TTC549 (cell line): ENCODE results near the gene PCBD1.
"Not testable (repeated sequence)": the region's sequence is repeated elsewhere in the genome, so short reads cannot be mapped to it uniquely, and the experiment has no call there.

Source experiments
- FAIRE-seq: peaks from 2 replicates; lab custom pipeline; 2012; peaks lifted over from hg19 to GRCh38; lab: Jason Lieb, UNC

Gene PCBD1

GRCh38 chr10:70863470-70864160 is 24.8 kb downstream of the PCBD1 start:
- FAIRE-seq, result no peak

DNA sequence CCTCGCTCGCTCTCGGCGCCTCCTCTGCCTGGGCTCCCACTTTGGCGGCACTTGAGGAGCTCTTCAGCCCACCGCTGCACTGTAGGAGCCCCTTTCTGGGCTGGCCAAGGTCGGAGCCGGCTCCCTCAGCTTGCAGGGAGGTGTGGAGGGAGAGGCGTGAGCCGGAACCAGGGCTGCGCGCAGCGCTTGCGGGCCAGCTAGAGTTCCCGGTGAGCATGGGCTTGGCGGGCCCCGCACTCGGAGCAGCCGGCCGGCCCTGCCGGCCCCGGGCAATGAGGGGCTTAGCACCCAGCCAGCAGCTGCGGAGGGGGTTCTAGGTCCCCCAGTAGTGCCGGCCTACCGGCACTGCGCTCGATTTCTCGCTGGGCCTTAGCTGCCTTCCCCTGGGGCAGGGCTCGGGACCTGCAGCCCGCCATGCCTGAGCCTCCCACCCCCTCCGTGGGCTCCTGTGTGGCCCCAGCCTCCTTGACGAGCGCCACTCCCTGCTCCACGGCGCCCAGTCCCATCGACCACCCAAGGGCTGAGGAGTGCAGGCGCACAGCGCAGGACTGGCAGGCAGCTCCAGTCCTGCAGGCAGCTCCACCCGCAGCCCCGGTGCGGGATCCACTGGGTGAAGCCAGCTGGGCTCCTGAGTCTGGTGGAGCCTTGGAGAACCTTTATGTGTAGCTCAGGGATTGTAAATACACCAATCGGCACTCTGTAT is 26.7 kb downstream of the PCBD1 start:
- FAIRE-seq, result not testable (repeated sequence)

DNA sequence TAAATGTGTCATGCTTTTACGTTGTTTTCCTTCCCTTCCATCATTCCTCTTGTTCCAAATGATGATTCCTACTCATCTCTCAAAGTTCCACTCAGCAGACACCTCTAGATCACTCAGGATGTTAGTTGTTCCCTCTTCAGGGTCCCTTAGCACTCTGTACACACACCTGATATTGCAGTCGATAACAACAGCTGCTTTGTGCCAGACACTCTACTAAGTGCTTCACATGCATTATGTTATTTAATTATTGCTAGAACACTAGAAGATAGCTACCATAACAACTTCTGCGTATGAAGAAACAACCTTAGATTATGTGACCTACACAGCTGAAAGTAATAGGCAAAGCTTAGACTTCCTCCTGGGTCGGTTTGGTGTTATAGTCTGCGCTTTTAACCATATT is 29.6 kb downstream of the PCBD1 start:
- no peak for FAIRE-seq

- FAIRE-seq, result no peak
Measured at GRCh38 chr10:70856454-70856853, 31.9 kb downstream of the PCBD1 start.

GRCh38 chr10:70853457-70853856 is 34.9 kb downstream of the PCBD1 start:
- no peak for FAIRE-seq

- no peak for FAIRE-seq
Measured at GRCh38 chr10:70853038-70853437, 35.3 kb downstream of the PCBD1 start.

GRCh38 chr10:70851597-70852475 is 36.5 kb downstream of the PCBD1 start:
- no peak for FAIRE-seq

DNA sequence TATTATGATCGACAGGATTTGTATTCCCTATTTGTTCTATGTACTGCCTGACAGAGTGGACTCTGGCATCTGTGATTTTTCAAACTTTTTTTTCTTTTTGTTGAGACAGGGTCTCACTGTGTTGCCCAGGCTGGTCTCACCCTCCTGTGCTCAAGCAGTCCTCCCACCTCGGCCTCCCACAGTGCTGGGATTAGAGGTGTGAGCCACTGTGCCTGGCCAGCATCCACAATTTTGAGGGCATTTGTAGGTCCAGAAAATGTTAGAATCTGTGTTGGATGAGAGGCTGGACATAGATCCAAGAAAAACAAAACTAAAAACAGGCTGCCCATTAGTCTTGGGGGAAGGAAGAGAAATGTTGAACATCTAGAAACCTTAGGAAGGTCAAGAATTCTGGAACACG is 38.3 kb downstream of the PCBD1 start:
- no peak for FAIRE-seq

DNA sequence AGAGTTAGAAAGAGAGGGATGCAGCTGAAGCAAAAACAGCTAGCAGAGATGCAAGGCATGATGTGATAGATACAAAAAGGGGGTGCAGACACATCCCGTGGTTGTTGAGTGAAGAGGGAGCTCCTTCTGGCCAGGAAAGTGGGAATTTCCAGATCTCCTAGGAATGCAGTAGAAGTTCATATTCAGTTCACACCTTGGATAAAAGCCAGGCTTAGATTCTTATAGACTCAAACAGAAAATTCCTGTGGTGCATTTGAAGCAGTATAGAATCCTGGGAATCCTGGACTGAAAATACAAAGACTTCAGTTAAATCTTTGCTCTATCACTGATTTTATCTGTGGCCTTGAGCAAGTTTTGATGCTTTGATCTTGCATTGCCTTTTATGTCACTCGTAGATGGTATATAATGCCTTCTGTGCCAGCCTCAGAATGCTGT is 38.8 kb downstream of the PCBD1 start:
- FAIRE-seq, result no peak

DNA sequence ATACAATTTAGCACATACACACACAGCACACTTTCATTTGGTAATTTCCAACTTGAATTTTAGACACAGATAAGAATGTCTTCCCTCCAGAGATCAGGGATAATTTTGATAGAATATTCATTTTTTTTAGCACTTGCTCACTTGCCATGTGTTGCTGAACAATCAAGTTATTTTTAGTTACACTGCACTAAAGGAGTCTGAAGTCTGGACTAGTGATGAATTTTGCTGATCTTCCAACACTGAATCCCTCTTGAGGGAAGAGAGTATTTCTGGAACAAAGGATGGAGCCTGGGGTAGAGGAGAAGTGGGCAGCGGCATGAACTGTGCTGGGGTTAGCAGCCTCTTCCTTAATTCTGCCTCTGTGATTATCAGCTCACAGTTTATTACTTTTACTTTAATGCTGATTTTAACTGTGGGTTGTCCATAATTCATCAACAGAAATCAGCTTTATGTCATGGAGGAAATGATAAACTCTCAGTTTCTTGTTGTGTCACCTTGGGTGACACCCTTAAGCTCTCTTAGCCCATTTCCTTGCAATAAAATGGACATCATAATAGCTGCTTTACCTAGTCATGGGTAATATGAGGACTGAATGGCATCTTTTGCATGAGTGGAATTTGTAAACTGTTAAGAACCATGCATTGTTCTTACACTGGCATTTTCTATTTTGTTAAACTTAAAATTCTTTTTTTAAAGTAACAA is 40.6 kb downstream of the PCBD1 start:
- no peak for FAIRE-seq

GRCh38 chr10:70846795-70847194 is 41.6 kb downstream of the PCBD1 start:
- no peak for FAIRE-seq

DNA sequence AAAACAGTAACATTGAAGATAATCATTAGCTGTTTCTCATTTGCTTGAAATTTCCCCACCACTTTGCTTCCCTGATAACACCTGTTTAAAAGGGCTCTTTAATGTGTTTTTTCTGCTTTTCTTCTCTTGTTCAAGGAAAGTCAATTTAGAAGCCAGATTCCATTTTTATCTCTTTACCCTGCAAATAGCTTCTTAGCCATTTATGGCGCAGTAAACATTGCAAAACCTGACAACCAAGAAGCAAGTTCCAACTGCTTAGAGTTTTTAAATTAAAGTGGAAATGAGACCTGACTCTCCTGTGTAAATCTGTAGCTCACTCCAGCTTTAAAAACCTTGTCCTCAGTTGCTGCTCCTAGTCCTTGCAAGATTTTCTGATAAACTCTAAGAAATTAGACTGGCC is 42.5 kb downstream of the PCBD1 start:
- FAIRE-seq, result no peak

DNA sequence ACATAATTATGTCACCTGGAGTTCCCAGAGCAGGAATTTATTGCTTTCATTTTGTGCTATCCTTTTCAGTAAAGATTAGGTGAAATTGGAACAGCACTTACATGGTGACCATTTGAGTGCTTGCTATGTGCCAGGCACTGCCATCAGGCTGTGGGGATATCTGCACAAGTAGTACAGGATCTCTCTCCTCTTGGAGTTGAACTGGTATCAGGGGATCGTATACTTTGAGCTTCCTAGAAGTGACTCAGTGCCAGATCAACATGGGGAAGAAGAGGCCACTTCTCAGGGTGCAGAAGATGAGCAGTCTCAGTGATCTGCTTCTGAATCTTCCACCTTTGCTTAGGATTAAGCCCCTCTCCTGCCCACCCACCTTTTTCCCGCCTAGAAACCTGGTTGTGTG is 43.1 kb downstream of the PCBD1 start:
- FAIRE-seq, result no peak

DNA sequence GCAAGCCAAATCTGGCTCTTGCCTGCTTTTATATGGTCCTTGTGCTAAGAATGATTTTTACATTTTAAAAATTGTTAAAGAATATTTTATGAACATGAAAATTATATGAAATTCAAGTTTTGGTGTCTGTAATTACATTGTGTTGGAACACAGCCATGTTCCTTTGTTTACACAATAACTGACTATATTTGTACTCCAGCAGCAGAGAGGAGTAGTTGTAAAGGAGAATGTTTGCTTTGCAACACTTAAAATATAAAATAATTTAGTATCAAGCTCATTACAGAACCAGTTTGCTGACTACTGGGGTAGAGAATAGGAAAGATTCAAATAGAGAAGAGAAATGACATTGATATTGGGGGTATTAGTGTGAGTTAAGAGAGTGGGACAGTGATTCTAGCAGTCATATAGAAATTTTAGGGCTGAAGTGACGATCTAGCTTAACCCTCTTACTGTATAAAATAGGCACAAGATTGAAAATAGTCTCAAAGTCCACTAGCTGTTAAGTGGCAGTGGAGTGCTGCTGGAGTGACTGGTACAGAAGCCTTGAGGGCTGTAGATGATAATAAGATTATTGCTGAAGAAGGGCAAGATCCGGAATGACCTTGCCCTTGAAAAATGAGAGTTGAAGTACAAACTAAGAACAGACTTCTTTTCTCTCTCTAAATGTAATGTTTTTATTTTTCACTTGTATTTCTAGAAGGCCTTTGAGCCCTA is 44.4 kb downstream of the PCBD1 start:
- no peak for FAIRE-seq

DNA sequence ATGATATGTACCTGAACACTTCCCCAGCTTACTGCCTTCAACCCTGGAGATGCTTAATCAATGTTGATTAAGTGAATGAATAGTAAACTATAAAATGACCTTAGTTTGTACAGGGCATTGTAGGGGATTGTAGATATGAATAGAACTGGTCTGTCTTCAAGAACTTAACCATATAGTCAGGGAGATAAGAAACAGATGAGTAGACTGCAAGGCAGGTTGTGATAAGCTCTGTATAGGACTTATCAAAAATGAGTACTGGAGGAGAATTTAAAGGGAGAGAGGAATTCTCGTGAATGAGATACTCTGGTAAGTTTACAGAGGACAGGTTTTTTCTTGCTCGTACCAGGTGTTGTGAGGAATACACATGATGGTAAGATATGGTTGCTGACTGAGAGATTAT is 45.0 kb downstream of the PCBD1 start:
- no peak for FAIRE-seq

GRCh38 chr10:70840836-70841235 is 47.5 kb downstream of the PCBD1 start:
- FAIRE-seq, result no peak

GRCh38 chr10:70838270-70838805 is 50.0 kb downstream of the PCBD1 start:
- no peak for FAIRE-seq

GRCh38 chr10:70837660-70838059 is 50.7 kb downstream of the PCBD1 start:
- no peak for FAIRE-seq

- no peak for FAIRE-seq
Measured at GRCh38 chr10:70836319-70836718, 52.0 kb downstream of the PCBD1 start.

GRCh38 chr10:70834441-70835151 is 53.8 kb downstream of the PCBD1 start:
- FAIRE-seq, result no peak

GRCh38 chr10:70834021-70834420 is 54.3 kb downstream of the PCBD1 start:
- FAIRE-seq, result no peak
